NCI-H1092 (cell line): ENCODE measurements around the gene GNG8.

Source experiments
- DNase-seq: peaks from one replicate; lab custom pipeline; 2025; lab: John Stamatoyannopoulos, UW

The GNG8 gene

GRCh38 chr19:46601318-46602224 is 34.4 kb downstream of the GNG8 start, which contains the start of gene CALM3:
Gene CALM3, plus strand, starts transcription at chr19:46601330. Its CDS starts 105 bp downstream, at chr19:46601435.
- DNase-seq: no peak

GRCh38 chr19:46600384-46601317 is 35.4 kb downstream of the GNG8 start:
- peak; percentile 88 for DNase-seq

- no peak for DNase-seq
Measured at GRCh38 chr19:46599716-46600373, 36.2 kb downstream of the GNG8 start.

- no peak for DNase-seq
Measured at GRCh38 chr19:46598372-46598917, 37.6 kb downstream of the GNG8 start.

- DNase-seq: no peak
Measured at GRCh38 chr19:46596008-46596407, 40.0 kb downstream of the GNG8 start.

GRCh38 chr19:46591870-46592269 is 44.1 kb downstream of the GNG8 start:
- no peak for DNase-seq

GRCh38 chr19:46591254-46591653 is 44.7 kb downstream of the GNG8 start:
- no peak for DNase-seq

- no peak for DNase-seq
Measured at GRCh38 chr19:46587861-46588260, 48.1 kb downstream of the GNG8 start.

- no peak for DNase-seq
Measured at GRCh38 chr19:46586294-46586693, 49.7 kb downstream of the GNG8 start.

- no peak for DNase-seq
Measured at GRCh38 chr19:46585539-46585938, 50.5 kb downstream of the GNG8 start.
